Temporal lobe (tissue), 1 donor: ENCODE data around the gene SLC41A2. TPM values are rescaled to one million over a fixed set of nuclear protein-coding genes. Genes with fewer than 3 reads are reported as not detected.

Experiments used
- total RNA-seq: library from RNA; depleted of rRNA; stranded (reverse); fragments of >200 nt; gene quantifications from one replicate; pipeline ENCODE4 v1.2.3, GENCODE V29; 2014

SLC41A2 gene
- total RNA-seq, 1 donor from 2014 or later, result 77.4 TPM

Other genes starting within 250 kb of the SLC41A2 start
- 14.3 TPM for gene NOPCHAP1, start 28.0 kb upstream of the SLC41A2 start, total RNA-seq
- 6.4 TPM for gene ALDH1L2, start 126.2 kb upstream of the SLC41A2 start, total RNA-seq
- gene WASHC4, start 149.4 kb upstream of the SLC41A2 start, total RNA-seq, result 70.3 TPM